Smooth muscle cell (in vitro differentiated cells): ENCODE measurements around the gene CUL4A. TPM values are rescaled to one million over a fixed set of nuclear protein-coding genes. Genes with fewer than 3 reads are reported as not detected.

ENCODE experiments used
- DNase-seq: peaks from one replicate; lab custom pipeline; 2025; ENCODE audit not compliant: unreplicated experiment; lab: John Stamatoyannopoulos, UW
- H2AFZ ChIP-seq: fragments of 200-600 bp; sonication (generic); 2 replicates; pipeline ENCODE4 v1.6.0; 2016; ENCODE audit warnings: antibody characterized with exemption, low read depth, mild to moderate bottlenecking
- H3F3A ChIP-seq: fragments of 200-600 bp; sonication (generic); 2 replicates; pipeline ENCODE4 v1.6.0; 2017; ENCODE audit warnings: antibody characterized with exemption, low read depth
- H3K27ac ChIP-seq: fragments of 200-600 bp; sonication (generic); 2 replicates; pipeline ENCODE4 v1.5.1; 2016; ENCODE audit warnings: low read depth, mild to moderate bottlenecking
- H3K27me3 ChIP-seq: fragments of 200-600 bp; sonication (generic); 2 replicates; pipeline ENCODE4 v1.6.1; 2016; ENCODE audit warnings: low read depth, mild to moderate bottlenecking
- H3K36me3 ChIP-seq: fragments of 200-600 bp; sonication (generic); 2 replicates; pipeline ENCODE4 v1.5.1; 2016; ENCODE audit warnings: low read depth
- H3K4me1 ChIP-seq: fragments of 200-600 bp; sonication (generic); 2 replicates; pipeline ENCODE4 v1.5.1; 2016; ENCODE audit warnings: low read depth
- H3K4me2 ChIP-seq: fragments of 200-600 bp; sonication (generic); 2 replicates; pipeline ENCODE4 v1.6.0; 2016; ENCODE audit warnings: mild to moderate bottlenecking
- H3K4me3 ChIP-seq: fragments of 200-600 bp; sonication (generic); 2 replicates; pipeline ENCODE4 v1.5.1; 2016; ENCODE audit warnings: mild to moderate bottlenecking
- H3K79me2 ChIP-seq: fragments of 200-600 bp; sonication (generic); 2 replicates; pipeline ENCODE4 v1.6.0; 2016; ENCODE audit warnings: low read depth, mild to moderate bottlenecking
- H3K9ac ChIP-seq: fragments of 200-600 bp; sonication (generic); 2 replicates; pipeline ENCODE4 v1.6.0; 2016; ENCODE audit warnings: low read depth
- H3K9me3 ChIP-seq: fragments of 200-600 bp; sonication (generic); replicated peaks from 2 replicates; pipeline ENCODE4 v1.5.1; 2016; ENCODE audit warnings: low read depth
- H4K20me1 ChIP-seq: fragments of 200-600 bp; sonication (generic); 2 replicates; pipeline ENCODE4 v1.6.0; 2016; ENCODE audit warnings: low read depth
- CTCF ChIP-seq: fragments of 200-600 bp; sonication (generic); IDR thresholded peaks from 2 replicates; pipeline ENCODE4 v1.5.1; 2017; ENCODE audit warnings: borderline replicate concordance, mild to moderate bottlenecking, antibody characterized with exemption; ENCODE audit not compliant: insufficient read depth, poor library complexity, severe bottlenecking
- WGBS: methylation state at CpG from one replicate; pipeline ENCODE4 v1.1.7; 2016; ENCODE audit warnings: low lambda C conversion rate; 5-methylcytosine and 5-hydroxymethylcytosine counted together
- polyA plus RNA-seq: library from polyadenylated mRNA; unstranded; fragments of >200 nt; fragmentation: Nextera tagmentation; extraction: Ambion mirVana; gene quantifications from 2 replicates; pipeline ENCODE4 v1.2.1, GENCODE V29; 2016
- total RNA-seq: library from RNA; depleted of rRNA; stranded (reverse); fragments of >200 nt; gene quantifications from 2 replicates; pipeline ENCODE4 v1.2.3, GENCODE V29; 2014

Gene CUL4A
- total and polyA plus RNA-seq, 2 experiments from 2014 or later, result 40.3 to 62.7 TPM

- H3K36me3 ChIP-seq, result peaks cover 3% of the 10 kb centered on the region
- TF ChIP-seq CTCF, result no peak
- H3K79me2 ChIP-seq, result no peaks in the 10 kb centered on the region
- H3K27ac ChIP-seq, result no peak overlapping the region
- WGBS, result 97% methylated on average over 22 of the region's 22 CpGs
- H4K20me1 ChIP-seq, result no peaks in the 10 kb centered on the region
- H3K27me3 ChIP-seq, result no peaks in the 10 kb centered on the region
- H3K4me3 ChIP-seq, result no peak overlapping the region
- H3K9me3 ChIP-seq, result no peaks in the 10 kb centered on the region
- H3K9ac ChIP-seq, result no peak overlapping the region
- H3K4me1 ChIP-seq, result peaks cover 5% of the 10 kb centered on the region
- no peak overlapping the region for H2AFZ ChIP-seq
- no peak overlapping the region for H3K4me2 ChIP-seq
- DNase-seq, result no peak
- H3F3A ChIP-seq, result no peaks in the 10 kb centered on the region
Measured at GRCh38 chr13:113184568-113185440, 24.6 kb upstream of the CUL4A start.

- no peak overlapping the region for H2AFZ ChIP-seq
- TF ChIP-seq CTCF, result no peak
- H3F3A ChIP-seq, result no peaks in the 10 kb centered on the region
- WGBS, result 90% methylated on average over 13 of the region's 13 CpGs
- H3K79me2 ChIP-seq, result no peaks in the 10 kb centered on the region
- no peaks in the 10 kb centered on the region for H3K4me1 ChIP-seq
- DNase-seq, result no peak
- H3K4me3 ChIP-seq, result no peak overlapping the region
- H3K36me3 ChIP-seq, result peaks cover 8% of the 10 kb centered on the region
- H3K27ac ChIP-seq, result peak overlapping the region; percentile 88
- H3K4me2 ChIP-seq, result no peak overlapping the region
- no peaks in the 10 kb centered on the region for H4K20me1 ChIP-seq
- H3K9ac ChIP-seq, result no peak overlapping the region
- no peaks in the 10 kb centered on the region for H3K27me3 ChIP-seq
- H3K9me3 ChIP-seq, result no peaks in the 10 kb centered on the region
Measured at GRCh38 chr13:113186061-113186900, 23.1 kb upstream of the CUL4A start.

- H3K4me2 ChIP-seq, result peak overlapping the region; percentile 20
- WGBS, result 11% methylated on average over 9 of the region's 9 CpGs
- no peaks in the 10 kb centered on the region for H3K4me1 ChIP-seq
- peak overlapping the region; percentile 88 for H3K27ac ChIP-seq
- H3K27me3 ChIP-seq, result no peaks in the 10 kb centered on the region
- H3K36me3 ChIP-seq, result peaks cover 8% of the 10 kb centered on the region
- H3K9ac ChIP-seq, result peak overlapping the region; percentile 51
- peak; percentile 25 for DNase-seq
- H3K79me2 ChIP-seq, result no peaks in the 10 kb centered on the region
- H2AFZ ChIP-seq, result no peak overlapping the region
- H4K20me1 ChIP-seq, result no peaks in the 10 kb centered on the region
- H3K4me3 ChIP-seq, result no peak overlapping the region
- TF ChIP-seq CTCF, result no peak
- no peaks in the 10 kb centered on the region for H3F3A ChIP-seq
- no peaks in the 10 kb centered on the region for H3K9me3 ChIP-seq
Measured at GRCh38 chr13:113187263-113187669, 22.1 kb upstream of the CUL4A start.
